GM21576 (cell line): ENCODE results near the gene TTYH2.

Source experiments
- ATAC-seq: cut with Tn5 transposase; IDR thresholded peaks from one replicate; pipeline ENCODE4 v1.9.1; 2021; ENCODE audit warnings: mild to moderate bottlenecking, moderate library complexity; ENCODE audit not compliant: unreplicated experiment

Gene TTYH2

DNA sequence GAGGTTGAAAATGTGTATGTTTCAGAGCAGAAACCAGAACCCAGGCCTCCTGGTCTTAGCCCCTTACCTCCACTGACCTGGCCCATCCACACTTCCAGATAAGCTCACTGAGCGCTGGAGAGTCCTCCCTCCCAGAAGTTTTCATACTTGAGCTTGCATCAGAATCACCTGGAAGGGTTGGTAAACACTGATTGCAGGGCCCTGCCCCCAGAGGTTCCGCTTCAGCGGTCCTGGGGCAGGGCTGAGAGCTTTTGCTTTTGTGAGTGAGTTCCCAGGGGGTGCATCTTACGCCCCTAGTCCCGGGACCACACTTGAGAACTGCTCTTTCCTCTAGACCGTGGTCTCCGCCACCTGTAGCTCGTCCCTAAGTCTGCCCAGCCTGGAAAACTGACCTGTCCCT is 20.6 kb downstream of the TTYH2 start:
- ATAC-seq: no peak

DNA sequence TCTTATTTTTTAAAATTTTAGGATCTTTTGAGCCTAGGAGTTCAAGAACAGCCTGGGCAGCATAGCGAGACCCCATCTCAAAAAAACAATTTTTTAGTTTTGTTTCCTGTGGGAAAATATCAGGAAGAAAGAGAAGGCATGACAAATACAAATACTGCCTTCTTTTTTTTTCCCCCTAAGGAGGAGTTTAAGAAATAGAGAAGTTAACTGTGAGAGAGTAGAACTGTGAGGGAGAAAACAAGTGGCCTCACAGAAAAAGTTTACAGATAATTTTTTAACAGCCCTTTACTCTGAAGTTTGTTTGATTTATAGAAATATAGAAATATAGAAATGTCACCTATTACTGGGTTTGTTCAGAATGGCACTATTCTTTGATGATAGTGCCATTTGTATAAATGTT is 21.1 kb downstream of the TTYH2 start:
- no peak for ATAC-seq

DNA sequence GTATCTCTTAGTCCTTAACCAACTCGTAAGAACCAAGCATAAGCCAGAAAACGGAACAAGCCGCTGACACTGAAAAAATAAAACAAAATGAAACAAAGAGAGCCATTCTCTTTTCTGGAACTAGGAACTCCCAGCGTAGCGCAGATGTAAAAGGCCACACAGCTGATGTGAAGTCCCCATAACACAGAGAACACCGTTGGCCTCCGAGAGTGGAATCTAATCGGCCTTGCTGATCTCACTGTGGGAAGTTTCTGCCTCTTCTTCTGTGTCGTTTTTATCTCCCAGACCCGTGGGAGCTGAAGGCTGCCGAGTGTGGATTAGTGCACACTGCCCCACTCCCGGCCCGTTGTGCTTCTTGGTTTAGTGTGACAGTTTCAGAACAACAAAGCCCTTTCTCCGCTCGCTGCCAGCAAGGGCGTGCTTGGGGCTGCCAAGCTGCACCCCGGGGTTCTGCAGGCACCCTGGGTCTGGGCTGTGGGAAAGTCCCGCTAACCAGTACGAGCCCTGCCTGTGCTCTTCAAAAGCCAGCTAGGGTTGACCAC is 21.7 kb downstream of the TTYH2 start:
- no peak for ATAC-seq

DNA sequence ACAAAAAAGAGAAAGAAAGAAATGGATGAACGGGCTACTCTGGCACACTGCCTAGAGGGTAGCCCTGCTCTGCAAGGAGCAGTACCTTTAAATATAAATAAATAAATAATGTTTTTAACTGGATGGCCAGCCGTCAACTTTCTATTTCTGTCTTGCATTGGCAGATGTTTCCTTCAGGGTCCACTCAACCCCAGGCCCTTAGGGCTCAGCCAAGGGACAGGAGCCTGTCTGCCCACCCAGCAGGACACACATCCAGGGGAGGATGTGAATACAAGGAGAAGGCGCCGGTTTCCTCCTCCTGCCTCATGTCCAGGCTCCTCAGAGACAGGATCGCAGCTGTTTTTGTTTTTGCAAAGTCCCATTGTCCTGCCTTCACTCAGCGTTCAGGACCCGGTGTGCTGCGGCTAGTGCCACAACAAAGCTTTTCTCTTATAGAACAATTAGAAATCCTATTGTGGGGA is 22.6 kb downstream of the TTYH2 start:
- ATAC-seq: no peak

DNA sequence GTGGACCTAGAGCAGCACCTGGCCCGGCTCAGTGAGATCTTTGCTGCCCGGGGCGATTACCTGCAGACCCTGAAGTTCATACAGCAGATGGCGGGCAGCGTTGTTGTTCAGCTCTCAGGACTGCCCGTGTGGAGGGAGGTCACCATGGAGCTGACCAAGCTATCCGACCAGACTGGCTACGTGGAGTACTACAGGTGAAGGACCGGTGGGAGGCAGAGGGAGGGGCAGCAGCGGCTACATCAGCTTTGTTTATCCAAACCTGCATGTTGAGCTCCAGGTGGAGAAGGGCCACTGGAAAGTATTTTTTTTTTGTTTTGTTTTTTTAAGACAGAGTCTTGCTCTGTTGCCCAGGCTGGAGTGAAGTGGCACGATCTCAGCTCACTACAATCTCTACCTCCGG is 23.9 kb downstream of the TTYH2 start:
- no peak for ATAC-seq

DNA sequence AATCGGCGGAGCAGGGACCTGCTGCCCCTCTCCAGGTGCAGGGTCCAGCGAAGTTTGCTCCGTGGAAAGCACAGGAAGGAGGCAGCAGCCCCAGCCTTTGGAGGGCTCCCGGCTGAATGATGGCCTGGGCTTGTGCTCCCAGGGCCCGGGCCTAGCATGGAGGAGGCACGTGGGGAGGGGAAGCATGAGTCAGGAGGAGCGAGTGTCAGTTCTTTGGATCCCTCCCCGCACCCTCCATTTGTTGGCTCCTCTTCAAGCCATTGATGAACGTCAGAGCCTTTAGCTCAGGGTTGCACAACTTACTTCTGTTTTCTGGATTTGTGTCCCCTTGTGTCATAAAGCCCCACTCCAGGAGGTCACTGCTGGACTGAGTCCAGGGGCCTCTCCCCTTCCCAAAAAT is 25.8 kb downstream of the TTYH2 start:
- no peak for ATAC-seq

DNA sequence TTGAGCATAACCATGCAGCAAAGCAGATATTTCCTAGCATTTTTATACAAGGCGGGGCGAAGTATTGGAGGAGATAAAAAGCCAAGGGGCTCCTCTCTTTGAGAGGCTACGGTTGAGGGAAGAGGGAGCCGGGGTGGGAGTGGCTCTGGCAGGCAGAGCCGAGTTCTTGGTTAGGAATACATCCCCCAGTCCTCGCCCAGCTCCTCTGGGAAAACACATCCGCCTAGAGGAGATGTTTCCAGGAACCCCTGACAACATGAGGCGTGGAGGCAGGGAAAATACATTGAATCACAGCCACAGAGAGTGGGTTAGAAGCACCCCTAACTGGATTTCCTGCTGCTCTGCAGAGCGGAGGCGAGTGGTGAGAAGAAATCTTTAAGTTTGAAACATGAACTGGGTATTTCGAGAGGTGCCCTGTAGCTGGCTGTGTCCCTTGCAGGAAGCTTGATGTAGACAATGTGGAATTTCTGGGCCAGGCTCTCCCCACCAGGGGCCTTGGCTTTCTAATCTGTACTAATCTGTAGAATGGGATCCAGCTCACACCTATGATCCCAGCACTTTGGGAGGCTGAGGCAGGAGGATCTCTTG is 27.3 kb downstream of the TTYH2 start:
- ATAC-seq: no peak

DNA sequence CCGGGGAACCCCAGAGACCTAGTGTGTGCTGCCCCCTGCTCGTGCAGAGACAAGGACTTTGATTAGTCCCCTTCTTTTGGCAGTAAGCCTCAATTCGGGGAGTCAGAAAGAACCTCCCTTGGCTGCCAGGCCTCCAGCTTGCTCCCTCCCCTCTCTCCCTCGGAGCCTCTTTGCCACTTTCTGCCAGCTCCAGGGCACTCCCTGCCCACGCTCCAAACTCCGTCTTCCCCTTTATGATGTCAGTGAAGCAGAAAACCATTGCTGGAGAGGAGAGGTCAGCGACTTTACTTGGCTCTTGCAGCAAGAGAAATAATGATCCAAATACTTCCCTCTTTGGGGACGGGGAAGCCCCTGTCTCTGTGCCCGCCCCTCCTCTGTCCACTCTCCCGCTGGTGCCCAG is 28.1 kb downstream of the TTYH2 start:
- no peak for ATAC-seq

DNA sequence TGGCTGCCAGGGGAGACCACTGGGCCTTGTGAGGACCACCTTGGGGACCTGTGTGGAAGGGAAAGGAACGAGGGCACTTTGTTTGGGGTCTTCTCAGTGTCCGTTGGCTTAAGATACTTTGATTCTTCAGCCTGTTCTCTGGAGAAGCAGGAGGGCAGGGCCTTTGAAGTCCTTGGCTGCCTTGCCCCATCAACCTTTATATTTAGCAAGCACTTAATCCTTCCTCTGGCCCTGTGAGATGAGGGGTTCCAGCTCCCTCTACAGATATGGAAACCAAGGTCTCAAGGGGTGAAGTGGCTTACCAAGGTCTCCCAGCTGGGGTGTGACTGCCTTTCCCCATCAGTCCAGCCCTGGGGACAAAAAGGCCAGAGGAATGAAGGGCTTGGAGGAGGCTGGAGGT is 28.5 kb downstream of the TTYH2 start:
- no peak for ATAC-seq

DNA sequence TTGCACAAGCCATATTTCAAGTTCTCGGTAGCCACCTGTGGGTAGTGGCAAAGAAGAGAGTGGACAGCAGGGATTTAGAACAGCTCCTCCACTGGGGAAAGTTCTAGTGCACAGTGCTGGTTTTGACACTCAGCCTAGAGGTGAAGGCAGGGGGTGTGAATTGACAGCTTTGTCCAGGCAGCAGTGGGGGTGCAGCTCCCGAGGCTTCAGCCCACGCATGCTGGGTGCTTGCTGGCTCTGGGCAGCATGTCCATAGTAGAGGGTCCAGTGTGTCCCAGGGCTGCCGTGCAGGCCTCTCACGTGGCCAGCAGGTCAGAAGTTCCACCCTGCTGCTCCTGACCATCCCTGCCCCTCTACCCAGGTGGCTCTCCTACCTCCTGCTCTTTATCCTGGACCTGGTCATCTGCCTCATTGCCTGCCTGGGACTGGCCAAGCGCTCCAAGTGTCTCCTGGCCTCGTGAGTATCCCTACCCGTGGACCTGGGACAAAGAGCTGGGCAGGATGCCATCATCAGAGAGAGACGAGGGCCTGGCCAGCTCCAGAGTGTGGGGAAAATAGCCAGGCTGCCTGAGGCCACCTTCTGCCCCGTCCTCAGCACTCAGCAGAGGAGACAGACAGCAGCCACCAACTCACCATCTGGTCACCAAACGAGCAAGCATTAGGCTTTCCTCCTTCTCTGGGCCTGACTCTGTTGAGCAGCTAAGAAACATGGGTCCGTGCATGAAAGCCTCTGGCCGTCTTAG is 29.8 kb downstream of the TTYH2 start:
- no peak for ATAC-seq

DNA sequence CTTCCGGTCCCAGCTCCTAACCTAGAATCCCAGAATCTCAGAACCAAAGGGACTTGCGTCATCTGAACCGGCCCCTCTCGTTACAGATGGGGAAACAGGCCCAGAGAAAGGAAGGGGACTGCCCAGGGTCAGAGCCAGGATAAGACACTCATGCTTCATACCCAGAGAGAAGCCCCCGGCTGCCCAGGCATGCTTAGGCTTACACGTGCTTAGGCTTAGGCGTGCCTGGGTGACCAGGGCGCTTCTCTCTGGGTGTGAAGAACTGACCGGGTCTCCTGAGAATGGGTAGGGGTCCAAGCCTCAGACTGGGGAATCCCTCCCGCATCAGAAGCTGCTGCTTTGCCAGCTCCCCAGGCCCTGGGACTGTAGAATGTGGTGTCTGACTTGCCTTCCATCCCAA is 30.8 kb downstream of the TTYH2 start:
- ATAC-seq: no peak

DNA sequence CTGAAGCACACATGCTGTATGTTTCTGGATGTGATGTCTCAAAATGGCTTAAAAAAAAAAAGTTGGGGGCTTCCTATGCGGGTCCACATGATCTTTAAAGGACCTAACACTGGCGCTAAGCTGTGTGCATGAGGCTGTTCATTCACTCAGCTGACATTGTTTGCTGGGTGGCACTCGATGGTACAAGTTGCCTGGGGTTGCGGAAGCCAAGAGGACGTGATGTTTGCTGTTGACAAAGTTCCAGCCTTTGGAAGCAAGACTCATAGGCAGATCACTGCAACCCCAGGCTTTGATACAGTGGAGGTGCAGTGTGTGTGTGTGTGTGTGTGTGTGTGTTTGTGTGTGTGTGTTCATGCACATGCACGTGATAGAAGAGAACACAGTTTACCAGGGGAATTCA is 31.2 kb downstream of the TTYH2 start:
- ATAC-seq: no peak

DNA sequence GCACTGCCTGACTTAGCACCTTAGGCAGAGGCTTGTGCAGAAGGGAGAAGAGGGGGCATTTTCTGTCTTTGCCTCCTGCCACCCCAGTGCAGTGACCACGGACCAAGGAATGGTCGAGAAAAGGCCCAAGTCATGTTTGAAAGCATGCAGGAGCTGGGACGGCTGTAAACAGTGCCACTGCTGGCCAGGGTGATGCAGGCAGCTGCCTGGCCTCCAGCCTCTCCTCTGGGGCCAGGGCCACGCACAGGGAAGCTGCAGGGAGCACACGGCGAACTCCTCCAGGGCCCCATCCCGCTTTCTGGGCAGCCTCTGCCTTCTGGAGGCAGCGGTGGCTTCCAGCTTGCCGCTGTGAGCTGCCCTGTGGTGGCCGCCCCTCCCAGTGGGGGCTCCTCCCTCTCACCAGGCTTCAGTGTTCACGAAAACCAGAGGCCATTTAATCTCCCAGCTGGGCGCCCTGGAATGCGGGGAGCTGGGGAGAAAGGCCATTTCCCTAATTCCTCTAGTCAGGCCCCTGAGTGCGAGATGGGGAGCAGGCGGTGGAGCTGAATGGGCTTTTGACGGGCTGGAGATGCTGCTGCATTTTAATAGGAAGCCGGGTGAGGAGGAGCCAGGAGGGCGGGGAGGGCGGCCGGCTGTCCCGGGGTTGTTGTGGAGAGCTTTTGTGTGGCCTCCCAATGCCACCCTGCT is 31.9 kb downstream of the TTYH2 start:
- no peak for ATAC-seq

DNA sequence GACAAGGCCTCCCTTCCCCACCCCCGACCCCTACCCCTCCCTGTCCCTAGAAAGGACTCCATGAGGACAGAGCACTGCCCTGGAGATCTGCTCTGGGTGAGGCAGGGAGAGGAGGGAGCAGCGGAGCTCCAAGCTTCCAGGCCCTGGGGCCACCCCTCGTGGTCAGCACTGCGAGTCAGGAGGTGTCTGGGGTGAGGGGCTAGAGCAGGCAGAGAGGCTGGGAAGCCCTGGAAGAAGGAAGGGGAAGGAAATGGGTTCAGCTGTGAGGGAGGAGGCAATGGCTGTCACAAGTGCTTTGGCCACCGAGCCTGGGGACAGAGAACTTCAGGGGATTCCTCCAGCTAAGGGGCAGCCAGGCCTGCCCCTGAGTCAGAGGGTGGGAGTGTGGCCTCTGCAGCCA is 32.5 kb downstream of the TTYH2 start:
- no peak for ATAC-seq

DNA sequence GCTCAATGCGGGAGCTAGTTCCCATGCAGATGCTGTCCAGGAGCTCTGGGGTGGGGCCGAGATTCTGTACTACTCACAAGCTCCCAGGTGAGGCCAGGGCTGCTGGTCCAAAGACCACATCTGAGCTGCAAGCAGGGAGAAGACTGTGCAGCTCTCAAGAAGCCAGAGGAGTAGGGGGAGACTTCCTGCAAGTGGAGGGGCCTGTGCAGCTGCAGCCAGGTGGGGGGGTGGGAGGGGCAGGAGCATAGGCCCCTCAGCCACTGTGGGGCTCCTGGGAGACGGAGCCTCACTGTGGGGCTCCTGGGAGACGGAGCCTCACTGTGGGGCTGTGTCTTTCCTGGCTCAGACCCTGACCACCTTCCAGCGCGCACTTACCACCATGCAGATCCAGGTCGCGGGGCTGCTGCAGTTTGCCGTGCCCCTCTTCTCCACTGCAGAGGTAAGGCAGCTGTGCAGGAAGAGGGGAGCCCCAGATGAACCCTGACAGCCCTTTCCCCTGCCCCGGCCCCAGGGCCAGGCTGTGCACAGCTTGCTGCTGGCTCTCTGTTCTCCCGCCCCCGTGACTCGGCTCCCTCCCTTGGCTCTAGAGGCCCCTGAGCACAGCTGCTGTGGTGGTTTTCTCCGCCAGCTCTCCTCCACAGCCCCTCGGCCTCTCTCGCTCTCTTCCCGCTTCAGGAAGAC is 36.4 kb downstream of the TTYH2 start:
- ATAC-seq: no peak

DNA sequence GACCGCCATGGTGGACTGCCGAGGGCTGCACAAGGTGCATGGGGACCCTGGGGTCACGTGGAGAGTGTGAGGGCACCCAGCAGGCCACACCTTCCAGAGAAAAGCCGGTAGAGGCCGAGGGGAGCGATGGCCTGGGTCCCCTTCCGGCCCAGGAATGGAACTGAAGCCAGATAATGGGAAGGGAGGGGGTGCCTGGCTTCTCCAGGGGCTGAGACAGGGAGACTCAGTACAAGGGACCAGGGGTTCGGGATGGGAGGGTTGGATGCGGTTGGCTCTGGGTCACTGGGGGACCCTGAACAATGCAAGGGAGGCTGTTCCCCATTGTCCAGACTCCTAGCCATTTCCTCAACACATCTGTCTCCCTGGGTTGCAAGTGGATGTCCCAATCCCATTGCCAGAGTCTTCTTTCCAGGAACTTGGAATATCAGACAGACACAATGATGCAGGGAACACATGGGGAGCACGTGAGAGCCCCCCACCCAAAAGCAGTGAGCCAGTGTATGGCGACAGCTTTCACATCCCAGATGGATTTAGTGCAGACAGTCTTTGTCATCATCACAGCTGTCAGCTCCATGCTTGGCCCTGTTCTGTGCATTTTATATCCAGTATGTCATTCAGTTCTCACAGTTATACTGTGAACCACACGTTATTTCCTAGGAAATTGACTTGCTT is 37.1 kb downstream of the TTYH2 start:
- no peak for ATAC-seq

DNA sequence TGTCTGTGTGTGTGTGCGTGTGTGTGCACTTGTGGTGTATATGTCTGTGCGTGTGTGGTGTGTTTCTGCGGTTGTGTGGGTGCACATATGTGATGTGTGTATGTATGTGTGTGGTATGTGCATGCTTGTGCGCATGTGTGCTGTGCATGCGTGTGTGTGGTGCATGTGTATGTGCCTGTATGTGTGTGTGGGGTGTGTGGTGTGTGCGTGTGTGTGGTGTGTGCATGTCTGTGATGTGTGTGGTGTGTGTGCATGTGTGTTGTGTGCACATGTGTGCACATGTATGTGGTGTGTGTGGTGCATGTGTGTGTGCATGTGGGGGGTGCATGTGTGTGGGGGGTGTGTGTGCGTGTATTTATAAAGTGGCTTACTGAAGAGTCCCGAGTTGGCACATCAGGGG is 37.7 kb downstream of the TTYH2 start:
- ATAC-seq: no peak

DNA sequence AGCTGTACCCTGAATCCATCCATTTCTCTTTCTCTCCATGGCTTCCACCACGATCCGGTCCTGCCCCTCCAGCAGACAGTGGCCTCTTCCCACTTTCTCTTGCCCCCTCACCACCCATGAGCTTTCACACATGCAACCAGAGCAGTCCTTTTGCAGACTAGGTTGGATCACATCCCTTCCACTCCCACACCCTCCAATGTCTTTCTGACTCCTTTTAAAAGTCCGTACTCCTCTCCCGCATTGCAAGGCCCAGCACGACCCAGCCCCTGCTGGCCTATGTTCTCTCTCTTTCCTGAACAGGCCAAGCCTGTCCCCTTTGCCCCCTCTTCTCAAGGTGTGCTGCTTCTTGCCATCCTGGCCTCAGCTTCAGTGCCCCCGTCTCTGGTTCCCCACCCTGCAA is 38.2 kb downstream of the TTYH2 start:
- no peak for ATAC-seq

DNA sequence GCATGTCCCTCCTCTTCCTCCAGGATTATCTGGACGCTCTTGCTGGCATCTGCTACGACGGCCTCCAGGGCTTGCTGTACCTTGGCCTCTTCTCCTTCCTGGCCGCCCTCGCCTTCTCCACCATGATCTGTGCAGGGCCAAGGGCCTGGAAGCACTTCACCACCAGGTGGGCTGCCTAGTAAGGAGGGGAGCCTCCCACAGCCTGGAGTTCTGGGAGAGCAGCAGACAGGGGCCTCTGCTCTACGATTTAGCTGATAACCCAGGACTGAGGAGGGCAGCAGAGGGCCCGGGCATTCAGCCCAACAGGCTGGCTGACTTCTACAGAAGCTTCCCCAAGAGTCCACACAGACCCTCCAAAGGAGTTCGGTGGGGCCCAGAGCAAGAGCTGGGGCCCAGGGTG is 38.8 kb downstream of the TTYH2 start:
- ATAC-seq: no peak

DNA sequence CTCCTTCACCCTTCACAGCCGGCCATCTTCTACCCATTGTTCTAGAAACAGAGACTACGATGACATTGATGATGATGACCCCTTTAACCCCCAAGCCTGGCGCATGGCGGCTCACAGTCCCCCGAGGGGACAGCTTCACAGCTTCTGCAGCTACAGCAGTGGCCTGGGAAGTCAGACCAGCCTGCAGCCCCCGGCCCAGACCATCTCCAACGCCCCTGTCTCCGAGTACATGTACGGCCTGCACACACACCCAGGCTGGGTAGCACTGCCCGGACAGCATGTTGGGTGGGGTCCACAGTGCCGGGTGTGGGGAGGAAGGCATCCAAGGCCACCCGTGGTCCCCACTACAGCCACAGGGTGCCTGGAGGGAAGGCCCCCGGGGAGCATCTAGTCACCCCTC is 39.7 kb downstream of the TTYH2 start:
- no peak for ATAC-seq

DNA sequence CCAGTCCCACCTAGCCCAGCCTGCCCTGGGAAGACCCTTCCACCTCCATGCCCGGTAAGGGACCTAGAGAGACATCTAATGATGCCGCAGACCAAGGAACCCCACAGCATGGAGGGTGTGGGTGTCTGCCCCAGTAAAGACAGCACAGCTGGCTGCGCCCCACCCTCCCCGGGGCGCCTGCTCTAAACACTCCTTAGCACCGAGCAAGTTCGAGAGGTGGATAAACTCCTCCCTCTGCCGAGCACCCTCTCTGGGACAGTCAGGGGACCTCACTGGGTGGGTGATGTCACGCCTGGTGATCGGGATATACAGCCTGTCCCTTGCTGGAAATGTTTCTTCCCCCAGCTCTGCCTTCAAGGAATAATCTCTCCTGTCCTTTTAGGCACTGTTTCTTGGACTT is 43.9 kb downstream of the TTYH2 start:
- ATAC-seq: no peak
